PC-9 (cell line): Measurements from ENCODE around the gene SCN8A. TPM values are rescaled to one million over a fixed set of nuclear protein-coding genes. Genes with fewer than 3 reads are reported as not detected.

Experiments
- BruUV-seq: library from RNA; stranded (reverse); fragments of 400-500 nt; replicated peaks from 2 replicates; lab custom pipeline; 2021; lab: Mats Ljungman, UMichigan
- CTCF ChIA-PET: fragments of 300-600 bp; sonication (Branson Sonifier 250); formaldehyde crosslinking; loops from one replicate; lab custom pipeline; 2022; ENCODE audit warnings: antibody characterized with exemption; lab: Charles Lee
- POLR2A ChIA-PET: fragments of 300-600 bp; sonication (Branson Sonifier 250); formaldehyde crosslinking; loops from one replicate; lab custom pipeline; 2022; ENCODE audit warnings: antibody characterized with exemption; ENCODE audit not compliant: unreplicated experiment; lab: Charles Lee
- DNase-seq, 2 experiments: peaks; one replicate each; pipeline versions ENCODE4 v3.0.0 to v3.0.0-alpha.2; 2015 to 2022; ENCODE audit warnings: mixed read lengths in 1 of 2
- H2AFZ ChIP-seq: fragments of 200-600 bp; sonication (generic); 2 replicates; pipeline ENCODE4 v1.8.1; 2017; ENCODE audit warnings: antibody characterized with exemption
- H3F3A ChIP-seq: fragments of 200-600 bp; sonication (generic); 2 replicates; pipeline ENCODE4 v1.8.1; 2017; ENCODE audit warnings: antibody characterized with exemption, mild to moderate bottlenecking, low read depth; ENCODE audit not compliant: insufficient read depth
- H3K27ac ChIP-seq: fragments of 200-600 bp; sonication (generic); 2 replicates; pipeline ENCODE4 v1.6.1; 2016; ENCODE audit warnings: mixed run types
- H3K27me3 ChIP-seq: fragments of 200-600 bp; sonication (generic); 2 replicates; pipeline ENCODE4 v1.6.1; 2016; ENCODE audit warnings: low read depth, mixed run types; ENCODE audit not compliant: insufficient read depth
- H3K36me3 ChIP-seq: fragments of 200-600 bp; sonication (generic); 2 replicates; pipeline ENCODE4 v1.6.1; 2016; ENCODE audit warnings: low read depth, mixed run types
- H3K4me1 ChIP-seq: fragments of 200-600 bp; sonication (generic); replicated peaks from 2 replicates; pipeline ENCODE4 v1.6.1; 2016; ENCODE audit warnings: mixed run types; ENCODE audit not compliant: insufficient read depth
- H3K4me2 ChIP-seq: fragments of 200-600 bp; sonication (generic); 2 replicates; pipeline ENCODE4 v1.6.1; 2017; ENCODE audit warnings: mixed run types
- H3K4me3 ChIP-seq: fragments of 200-600 bp; sonication (generic); 2 replicates; pipeline ENCODE4 v1.6.1; 2016; ENCODE audit warnings: mixed run types
- H3K79me2 ChIP-seq: fragments of 200-600 bp; sonication (generic); 2 replicates; pipeline ENCODE4 v1.6.1; 2017; ENCODE audit warnings: low read depth, mixed run types
- H3K9me2 ChIP-seq: fragments of 200-600 bp; sonication (generic); 2 replicates; pipeline ENCODE4 v1.8.1; 2017; ENCODE audit warnings: mild to moderate bottlenecking; ENCODE audit not compliant: insufficient read depth
- H3K9me3 ChIP-seq: fragments of 200-600 bp; sonication (generic); 2 replicates; pipeline ENCODE4 v1.8.1; 2016; ENCODE audit warnings: low read depth; ENCODE audit not compliant: insufficient read depth
- H4K20me1 ChIP-seq: fragments of 200-600 bp; sonication (generic); 2 replicates; pipeline ENCODE4 v1.8.1; 2017; ENCODE audit not compliant: insufficient read depth
- EZH2 ChIP-seq: fragments of 200-600 bp; sonication (generic); IDR thresholded peaks from 2 replicates; pipeline ENCODE4 v1.8.0; 2017; ENCODE audit warnings: antibody characterized with exemption, low read depth
- intact Hi-C: fragments of 100-400 bp; cut with micrococcal nuclease; formaldehyde crosslinking; loops from one replicate; pipeline ENCODE4 v1.10.0; 2022; ENCODE audit not compliant: unreplicated experiment
- total RNA-seq: library from RNA; stranded (reverse); gene quantifications from 2 replicates; pipeline ENCODE4 v1.2.3, GENCODE V29; 2021
- TF ChIP-seq, protein P1 (sequence below): fragments of 200-600 bp; sonication (generic); conservative IDR thresholded peaks from 2 replicates; pipeline ENCODE4 v1.6.1; 2017; ENCODE audit warnings: mixed run types, antibody characterized with exemption, mild to moderate bottlenecking, moderate library complexity

Gene SCN8A
- total RNA-seq, 1 experiment from 2014 or later: 0.17 TPM

DNA sequence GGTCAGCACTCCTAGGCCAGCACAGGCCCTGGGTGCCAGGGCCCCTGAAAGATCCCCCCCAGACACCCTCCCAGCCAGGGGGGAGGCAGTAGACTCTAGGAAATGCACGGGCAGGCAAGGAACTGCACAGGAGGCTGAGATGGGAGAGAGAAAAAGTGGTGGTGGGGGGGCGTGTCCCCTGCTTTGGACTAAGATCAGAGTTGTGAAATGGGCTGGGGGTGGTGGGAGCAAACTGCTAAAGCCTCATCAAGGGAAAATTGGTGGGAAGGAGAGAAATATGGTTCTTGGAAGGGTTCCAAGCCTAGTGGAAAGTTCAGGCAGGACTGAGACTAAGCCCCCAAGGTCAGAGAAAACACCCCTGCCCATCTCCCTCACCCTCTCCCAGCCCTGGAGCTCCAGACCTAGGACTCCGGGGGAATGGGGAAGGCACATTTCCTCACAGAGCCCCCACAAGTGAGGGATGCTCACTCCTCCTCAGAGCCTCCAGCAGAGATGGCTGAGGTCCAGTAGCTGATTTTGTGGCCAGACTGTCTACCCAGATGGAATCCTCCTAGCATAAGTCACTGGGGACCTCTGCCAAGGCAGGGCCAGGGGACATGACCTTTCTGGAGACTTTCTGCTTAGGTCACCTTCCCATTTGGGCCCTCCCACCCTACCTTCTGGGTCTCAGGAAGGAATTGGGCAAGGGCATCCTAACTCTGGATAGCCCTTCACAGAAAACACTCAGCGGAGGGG lies 227.7 kb downstream of the SCN8A start:
- H3K36me3 ChIP-seq: no peaks in the 10 kb centered on the region
- H3K27ac ChIP-seq: no peak overlapping the region
- BruUV-seq: no TSS peak
- intact Hi-C loops: no loop called here
- no peaks in the 10 kb centered on the region for H3K79me2 ChIP-seq
- H2AFZ ChIP-seq: no peak overlapping the region
- DNase-seq: no peak
- no peak overlapping the region for H3K4me3 ChIP-seq
- ChIA-PET CTCF (no interaction called here), POLR2A (no interaction called here)
- TF ChIP-seq EZH2: no peak
- TF ChIP-seq, protein P1, sequence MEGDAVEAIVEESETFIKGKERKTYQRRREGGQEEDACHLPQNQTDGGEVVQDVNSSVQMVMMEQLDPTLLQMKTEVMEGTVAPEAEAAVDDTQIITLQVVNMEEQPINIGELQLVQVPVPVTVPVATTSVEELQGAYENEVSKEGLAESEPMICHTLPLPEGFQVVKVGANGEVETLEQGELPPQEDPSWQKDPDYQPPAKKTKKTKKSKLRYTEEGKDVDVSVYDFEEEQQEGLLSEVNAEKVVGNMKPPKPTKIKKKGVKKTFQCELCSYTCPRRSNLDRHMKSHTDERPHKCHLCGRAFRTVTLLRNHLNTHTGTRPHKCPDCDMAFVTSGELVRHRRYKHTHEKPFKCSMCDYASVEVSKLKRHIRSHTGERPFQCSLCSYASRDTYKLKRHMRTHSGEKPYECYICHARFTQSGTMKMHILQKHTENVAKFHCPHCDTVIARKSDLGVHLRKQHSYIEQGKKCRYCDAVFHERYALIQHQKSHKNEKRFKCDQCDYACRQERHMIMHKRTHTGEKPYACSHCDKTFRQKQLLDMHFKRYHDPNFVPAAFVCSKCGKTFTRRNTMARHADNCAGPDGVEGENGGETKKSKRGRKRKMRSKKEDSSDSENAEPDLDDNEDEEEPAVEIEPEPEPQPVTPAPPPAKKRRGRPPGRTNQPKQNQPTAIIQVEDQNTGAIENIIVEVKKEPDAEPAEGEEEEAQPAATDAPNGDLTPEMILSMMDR: no peak
- no peaks in the 10 kb centered on the region for H3K9me3 ChIP-seq
- H3F3A ChIP-seq: no peaks in the 10 kb centered on the region
- no peak overlapping the region for H3K4me2 ChIP-seq
- H3K4me1 ChIP-seq: no peaks in the 10 kb centered on the region
- H3K9me2 ChIP-seq: no peaks in the 10 kb centered on the region
- no peaks in the 10 kb centered on the region for H4K20me1 ChIP-seq
- H3K27me3 ChIP-seq: peaks cover 27% of the 10 kb centered on the region

DNA sequence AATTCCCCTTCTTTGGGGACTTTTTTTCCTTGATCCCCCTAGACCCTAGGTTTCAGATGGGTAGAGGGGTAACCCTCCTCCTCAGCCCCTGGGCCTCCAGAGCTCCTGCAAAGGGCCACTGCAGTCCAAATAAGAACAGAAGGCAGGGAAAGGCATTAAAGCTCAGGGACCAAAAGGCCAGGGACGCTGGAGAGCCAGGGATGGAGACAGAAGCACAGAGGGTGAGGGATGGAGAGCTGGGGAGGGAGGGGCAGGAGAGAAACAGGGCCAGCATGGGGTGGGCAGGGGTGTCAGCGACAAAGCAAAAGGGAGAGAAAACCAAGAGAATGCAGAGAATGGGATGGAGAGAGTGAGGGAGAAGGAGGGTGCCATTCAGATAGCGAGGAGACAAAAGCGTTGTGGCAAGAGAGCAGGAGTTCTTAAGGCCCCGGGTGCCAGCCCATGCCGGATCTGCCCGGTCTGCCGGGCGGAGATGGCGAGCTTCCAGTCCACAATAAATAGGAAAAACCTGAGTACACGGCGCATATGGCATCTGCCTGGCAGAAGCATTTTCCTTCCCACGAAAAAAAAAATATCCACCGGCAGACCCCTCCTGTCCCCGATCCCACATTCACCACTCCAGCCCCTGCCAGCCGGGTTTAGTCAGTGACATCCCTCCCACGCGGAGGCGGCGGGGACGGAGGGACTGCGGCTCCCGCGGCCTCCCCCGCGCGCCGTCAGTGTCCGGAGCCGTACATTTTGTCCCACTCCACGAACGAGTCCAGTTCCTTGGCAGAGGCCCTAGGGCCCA lies 228.9 kb downstream of the SCN8A start:
- no peak overlapping the region for H3K4me2 ChIP-seq
- CTCF ChIA-PET: interaction anchor here (0.6 kb wide), 1 partner anchor 52 kb away, joined by 5 read pairs; no protein-coding TSS in a partner anchor
- no peaks in the 10 kb centered on the region for H3K9me3 ChIP-seq
- H3K9me2 ChIP-seq: no peaks in the 10 kb centered on the region
- DNase-seq: no peak
- no TSS peak for BruUV-seq
- POLR2A ChIA-PET: no interaction called here
- no peaks in the 10 kb centered on the region for H3K4me1 ChIP-seq
- no peak for TF ChIP-seq EZH2
- TF ChIP-seq, protein P1: no peak
- H3K4me3 ChIP-seq: no peak overlapping the region
- no peaks in the 10 kb centered on the region for H3F3A ChIP-seq
- intact Hi-C loops: loop anchor here (5.0 kb wide), 3 partner anchors 398 to 993 kb away; partner anchors contain the start of gene SLC4A8
- no peaks in the 10 kb centered on the region for H3K79me2 ChIP-seq
- no peak overlapping the region for H2AFZ ChIP-seq
- no peaks in the 10 kb centered on the region for H3K36me3 ChIP-seq
- peaks cover 28% of the 10 kb centered on the region for H3K27me3 ChIP-seq
- H4K20me1 ChIP-seq: no peaks in the 10 kb centered on the region
- H3K27ac ChIP-seq: no peak overlapping the region

DNA sequence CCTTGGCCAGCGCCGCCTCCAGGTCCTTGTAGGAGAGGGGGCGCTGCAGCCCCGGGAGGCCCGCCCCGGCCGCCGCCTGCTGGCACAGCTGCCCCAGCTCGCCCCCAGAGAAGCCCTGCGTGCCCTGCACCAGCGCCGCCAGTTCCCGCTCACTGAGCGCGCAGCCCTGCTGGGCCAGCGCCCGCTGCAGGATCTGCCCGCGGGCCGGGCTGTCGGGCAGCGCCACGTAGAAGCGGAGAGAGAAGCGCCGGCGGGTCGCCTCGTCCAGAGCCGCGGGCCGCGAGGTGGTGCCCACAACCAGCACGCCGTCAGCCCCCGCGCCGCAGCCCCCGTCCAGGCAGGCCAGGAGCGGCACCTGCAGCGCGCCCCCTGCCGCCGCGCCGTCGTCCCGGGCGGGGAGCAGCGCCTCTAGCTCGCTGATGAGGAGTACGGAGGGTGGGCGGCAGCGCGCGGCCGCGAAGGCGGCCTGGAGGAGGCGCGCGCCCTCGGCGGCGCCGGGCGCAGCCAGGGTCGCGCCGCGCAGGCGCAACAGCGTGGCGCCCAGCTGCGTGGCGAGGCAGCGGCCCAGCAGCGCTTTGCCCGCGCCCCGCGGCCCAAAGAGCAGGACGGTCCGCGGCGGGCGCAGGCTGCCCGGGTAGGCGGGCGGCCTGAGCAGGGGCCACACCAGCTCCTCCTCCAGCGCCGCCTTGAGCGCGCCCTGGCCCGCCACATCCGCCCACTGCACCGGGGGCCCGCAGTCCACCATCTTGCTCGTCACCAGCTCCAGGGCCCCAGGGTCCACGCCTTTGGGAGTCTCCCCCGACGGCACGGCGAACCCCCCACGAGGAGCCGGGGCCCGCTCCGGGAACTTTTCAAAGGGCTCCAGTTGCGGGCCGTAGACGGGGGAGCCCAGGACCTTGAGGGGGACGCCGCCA lies 229.8 kb downstream of the SCN8A start:
- no peak for TF ChIP-seq EZH2
- TF ChIP-seq, protein P1: no peak
- no peaks in the 10 kb centered on the region for H3K9me2 ChIP-seq
- intact Hi-C loops: loop anchor here (5.0 kb wide), 3 partner anchors 398 to 993 kb away; partner anchors contain the start of gene SLC4A8
- BruUV-seq: no TSS peak
- H2AFZ ChIP-seq: no peak overlapping the region
- no peak overlapping the region for H3K4me3 ChIP-seq
- no peak overlapping the region for H3K27ac ChIP-seq
- H3K4me2 ChIP-seq: no peak overlapping the region
- H3F3A ChIP-seq: no peaks in the 10 kb centered on the region
- CTCF ChIA-PET: interaction anchor here (0.6 kb wide), 1 partner anchor 51 kb away, joined by 5 read pairs; no protein-coding TSS in a partner anchor
- peaks cover 28% of the 10 kb centered on the region for H3K27me3 ChIP-seq
- POLR2A ChIA-PET: no interaction called here
- H4K20me1 ChIP-seq: no peaks in the 10 kb centered on the region
- H3K79me2 ChIP-seq: no peaks in the 10 kb centered on the region
- no peaks in the 10 kb centered on the region for H3K9me3 ChIP-seq
- H3K4me1 ChIP-seq: no peaks in the 10 kb centered on the region
- no peak for DNase-seq
- no peaks in the 10 kb centered on the region for H3K36me3 ChIP-seq
